ENCODE results near the gene KRT32.

DNA sequence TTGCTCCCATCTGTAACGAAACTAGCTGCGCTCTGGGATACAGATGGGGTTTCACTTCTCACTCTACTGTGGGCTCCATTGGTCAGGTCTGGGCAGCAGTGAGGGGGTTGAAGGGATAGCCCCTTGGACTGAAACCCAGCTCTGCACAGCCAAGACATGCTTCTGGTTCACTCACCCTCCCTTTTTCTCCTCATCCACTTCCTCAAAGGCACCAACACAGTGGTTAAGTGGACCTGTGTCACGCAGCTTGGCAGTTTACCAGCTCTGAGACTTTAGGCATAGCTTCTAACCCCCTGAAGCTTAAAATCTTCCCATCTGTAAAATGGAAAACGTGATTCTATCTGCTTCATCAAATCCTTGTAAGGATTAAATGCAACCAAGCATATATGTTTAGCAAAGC, 14.9 kb downstream of the KRT32 start:
- TF ChIP-seq POLR2A (IDR thresholded peaks at IDR 0.05; ENCODE audit: low read depth, low read length), result no peak
- no peak for TF ChIP-seq POLR2AphosphoS5 (IDR thresholded peaks at IDR 0.05; ENCODE audit: low read depth, low read length)
- TF ChIP-seq TAF1 (IDR thresholded peaks at IDR 0.05; ENCODE audit: low read depth, low read length), result no peak
- TF ChIP-seq SPI1 (IDR thresholded peaks at IDR 0.05; ENCODE audit: low read depth, low read length), result no peak

Measured in GM12891 (cell line).